Trophoblast cell (in vitro differentiated cells and primary cell): Measurements from ENCODE around the gene GYG2.
"Not testable (repeated sequence)": the region's sequence is repeated elsewhere in the genome, so short reads cannot be mapped to it uniquely, and the experiment has no call there.

Experiments
- DNase-seq, 2 donors: peaks; one replicate each; pipeline ENCODE4 v3.0.0-alpha.2; 2016
- H2AFZ ChIP-seq: 2 replicates; pipeline ENCODE4 v1.6.1; 2013; ENCODE audit warnings: low read length, moderate library complexity, mild to moderate bottlenecking; ENCODE audit not compliant: insufficient read depth, poor library complexity
- H2AK5ac ChIP-seq: 2 replicates; pipeline ENCODE4 v1.6.1; 2013; ENCODE audit warnings: mild to moderate bottlenecking, low read length
- H2BK120ac ChIP-seq: 2 replicates; pipeline ENCODE4 v1.6.1; 2013; ENCODE audit warnings: low read length, mild to moderate bottlenecking, moderate library complexity; ENCODE audit not compliant: insufficient read depth, poor library complexity
- H2BK12ac ChIP-seq: 2 replicates; pipeline ENCODE4 v1.6.1; 2013; ENCODE audit warnings: mild to moderate bottlenecking, low read length, moderate library complexity
- H2BK5ac ChIP-seq: 2 replicates; pipeline ENCODE4 v1.6.1; 2013; ENCODE audit warnings: low read length, low read depth, moderate library complexity, mild to moderate bottlenecking; ENCODE audit not compliant: poor library complexity
- H3K14ac ChIP-seq: 2 replicates; pipeline ENCODE4 v1.6.1; 2013; ENCODE audit warnings: mild to moderate bottlenecking, low read length
- H3K18ac ChIP-seq: 2 replicates; pipeline ENCODE4 v1.6.1; 2013; ENCODE audit warnings: mild to moderate bottlenecking, low read length
- H3K23ac ChIP-seq: 2 replicates; pipeline ENCODE4 v1.6.1; 2013; ENCODE audit warnings: low read length
- H3K27ac ChIP-seq: 2 replicates; pipeline ENCODE4 v1.5.1; 2013; ENCODE audit warnings: low read depth, mild to moderate bottlenecking, inconsistent platforms, low read length, moderate library complexity
- H3K27me3 ChIP-seq: 2 replicates; pipeline ENCODE4 v1.6.1; 2013; ENCODE audit warnings: inconsistent platforms, mild to moderate bottlenecking, low read length, moderate library complexity; ENCODE audit not compliant: insufficient read depth
- H3K36me3 ChIP-seq, 2 experiments: 1 replicate in 1 of 2; 2 replicates in 1 of 2; pipeline ENCODE4 v1.6.1; 2013; ENCODE audit warnings: low read length in 2 of 2, mild to moderate bottlenecking in 2 of 2, moderate library complexity in 1 of 2; ENCODE audit not compliant: insufficient read depth in 2 of 2, control insufficient read depth in 1 of 2
- H3K4ac ChIP-seq: 2 replicates; pipeline ENCODE4 v1.6.1; 2013; ENCODE audit warnings: low read depth, mild to moderate bottlenecking, low read length, moderate library complexity
- H3K4me1 ChIP-seq, 2 experiments: 1 replicate in 1 of 2; 2 replicates in 1 of 2; pipeline ENCODE4 v1.6.1; 2013; ENCODE audit warnings: low read length in 2 of 2, mild to moderate bottlenecking in 2 of 2, moderate library complexity in 1 of 2; ENCODE audit not compliant: insufficient read depth in 2 of 2, control insufficient read depth in 1 of 2
- H3K4me2 ChIP-seq: 2 replicates; pipeline ENCODE4 v1.6.1; 2013; ENCODE audit warnings: inconsistent platforms, mild to moderate bottlenecking, low read length, moderate library complexity
- H3K4me3 ChIP-seq: 2 replicates; pipeline ENCODE4 v1.5.1; 2013; ENCODE audit warnings: mild to moderate bottlenecking, low read depth, low read length, inconsistent platforms
- H3K79me1 ChIP-seq: one replicate; pipeline ENCODE4 v1.6.1; 2013; ENCODE audit warnings: low read length
- H3K79me2 ChIP-seq: 2 replicates; pipeline ENCODE4 v1.6.1; 2013; ENCODE audit warnings: low read length, mild to moderate bottlenecking; ENCODE audit not compliant: control insufficient read depth, insufficient read depth, poor library complexity
- H3K9ac ChIP-seq: 2 replicates; pipeline ENCODE4 v1.6.1; 2013; ENCODE audit warnings: mild to moderate bottlenecking, low read length
- H3K9me3 ChIP-seq: 2 replicates; pipeline ENCODE4 v1.6.1; 2013; ENCODE audit warnings: low read depth, mild to moderate bottlenecking, control low read depth, inconsistent platforms, low read length; ENCODE audit not compliant: insufficient read depth
- H4K12ac ChIP-seq: 2 replicates; pipeline ENCODE4 v1.6.1; 2013; ENCODE audit warnings: low read depth, mild to moderate bottlenecking, low read length, moderate library complexity
- H4K8ac ChIP-seq: 2 replicates; pipeline ENCODE4 v1.6.1; 2013; ENCODE audit warnings: low read depth, mild to moderate bottlenecking, low read length, moderate library complexity
- H4K91ac ChIP-seq: one replicate; pipeline ENCODE4 v1.6.1; 2013; ENCODE audit warnings: low read depth, mild to moderate bottlenecking, low read length, moderate library complexity
- WGBS: extraction: QIAGEN DNeasy Blood & Tissue Kit; methylation state at CpG from one replicate; pipeline ENCODE4 v1.1.7; 2013; ENCODE audit warnings: missing lambda C conversion rate; ENCODE audit not compliant: insufficient read length, insufficient coverage; ENCODE audit errors: extremely low coverage; 5-methylcytosine and 5-hydroxymethylcytosine counted together

The GYG2 gene

DNA sequence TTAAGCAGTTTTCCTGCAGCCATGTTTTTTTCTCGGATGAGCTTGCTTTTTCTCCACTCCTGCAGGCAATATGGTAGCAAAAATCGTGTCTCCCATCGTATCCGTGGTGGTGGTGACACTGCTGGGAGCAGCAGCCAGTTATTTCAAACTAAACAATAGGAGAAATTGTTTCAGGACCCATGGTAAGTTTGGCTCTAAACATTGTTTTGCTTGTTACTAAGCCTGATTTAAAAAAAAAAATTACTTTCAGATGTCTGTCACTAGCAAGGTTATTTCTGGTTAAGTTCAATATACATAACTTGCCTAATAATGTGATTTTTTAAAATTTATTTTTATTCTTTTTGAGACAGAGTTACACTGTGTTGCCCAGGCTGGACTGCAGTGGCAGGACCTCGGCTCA lies 17.5 kb upstream of the GYG2 start:
- no CpG with 5 or more reads among the region's 5 CpGs for WGBS
- H3K23ac ChIP-seq, result no peak overlapping the region
- no peak overlapping the region for H3K4me2 ChIP-seq

DNA sequence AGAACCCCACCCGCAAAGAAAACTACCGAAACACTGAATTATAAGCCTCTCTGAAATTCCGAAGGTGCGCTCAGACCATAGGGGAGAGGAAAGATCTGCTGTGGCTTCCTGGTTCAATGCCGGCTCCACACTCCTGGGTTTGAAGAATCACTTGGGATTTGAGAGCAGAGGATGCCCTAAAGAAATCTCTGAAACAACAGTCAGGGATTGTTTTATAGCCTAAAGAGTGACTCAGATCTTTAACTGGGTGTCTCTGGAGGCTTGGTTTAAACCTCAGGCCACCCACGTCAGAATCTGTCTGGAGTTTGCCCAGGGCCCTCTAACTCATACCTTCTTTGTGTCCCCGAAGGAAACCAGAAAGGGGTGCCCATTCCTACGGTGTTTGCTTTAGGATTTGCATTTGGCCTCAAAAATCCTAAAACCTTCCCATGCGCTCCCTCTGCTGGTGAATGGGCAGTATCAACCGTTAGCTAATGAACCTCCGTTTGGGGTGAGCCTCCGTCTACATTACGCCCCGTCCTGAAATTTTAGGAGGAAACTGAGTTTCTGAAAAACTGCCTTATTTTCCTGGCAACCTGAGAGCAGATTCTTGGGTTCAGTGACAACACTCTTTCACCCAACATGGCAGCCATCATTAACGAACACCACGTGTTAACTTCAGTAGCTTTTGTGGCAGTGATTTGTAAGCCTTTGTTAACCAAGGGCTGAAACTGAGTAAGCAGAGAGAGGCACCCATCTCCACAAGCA lies 16.4 kb upstream of the GYG2 start:
- not testable (repeated sequence) for H3K4me1 ChIP-seq, H3K23ac ChIP-seq, H3K14ac ChIP-seq, H3K9me3 ChIP-seq, H3K9ac ChIP-seq, H3K27me3 ChIP-seq, H2BK5ac ChIP-seq, H2AFZ ChIP-seq, H2AK5ac ChIP-seq, H3K79me2 ChIP-seq, H3K36me3 ChIP-seq, H4K12ac ChIP-seq, H3K79me1 ChIP-seq, H3K27ac ChIP-seq, H3K4me3 ChIP-seq, H2BK12ac ChIP-seq, H2BK120ac ChIP-seq, H3K4ac ChIP-seq, H3K18ac ChIP-seq
- DNase-seq, result peak in 1 of 2 donors; percentile 57
- WGBS, result no CpG with 5 or more reads among the region's 16 CpGs
- peak overlapping the region; percentile 73 for H4K8ac ChIP-seq
- peak overlapping the region; percentile 27 for H3K4me2 ChIP-seq
- H4K91ac ChIP-seq, result peak overlapping the region; percentile 14

More for the DNA sequence above, 17.5 kb upstream of the GYG2 start:
- no peak overlapping the region for H3K4ac ChIP-seq
- H3K4me1 ChIP-seq, result peaks cover 0 to 6% of the 10 kb centered on the region in 2 experiments
- H4K8ac ChIP-seq, result no peak overlapping the region
- H2AFZ ChIP-seq, result no peak overlapping the region
- H3K27me3 ChIP-seq, result no peaks in the 10 kb centered on the region
- no peaks in the 10 kb centered on the region for H3K36me3 ChIP-seq
- H4K91ac ChIP-seq, result no peak overlapping the region
- no peaks in the 10 kb centered on the region for H3K79me2 ChIP-seq
- no peak overlapping the region for H2BK120ac ChIP-seq
- no peak overlapping the region for H4K12ac ChIP-seq
- H3K27ac ChIP-seq, result no peak overlapping the region
- H3K14ac ChIP-seq, result no peak overlapping the region
- no peak overlapping the region for H3K9ac ChIP-seq
- H3K79me1 ChIP-seq, result no peaks in the 10 kb centered on the region
- H2BK5ac ChIP-seq, result no peak overlapping the region
- H3K9me3 ChIP-seq, result no peaks in the 10 kb centered on the region
- no peak for DNase-seq
- H3K18ac ChIP-seq, result no peak overlapping the region
- no peak overlapping the region for H3K4me3 ChIP-seq
- no peak overlapping the region for H2AK5ac ChIP-seq
- no peak overlapping the region for H2BK12ac ChIP-seq

DNA sequence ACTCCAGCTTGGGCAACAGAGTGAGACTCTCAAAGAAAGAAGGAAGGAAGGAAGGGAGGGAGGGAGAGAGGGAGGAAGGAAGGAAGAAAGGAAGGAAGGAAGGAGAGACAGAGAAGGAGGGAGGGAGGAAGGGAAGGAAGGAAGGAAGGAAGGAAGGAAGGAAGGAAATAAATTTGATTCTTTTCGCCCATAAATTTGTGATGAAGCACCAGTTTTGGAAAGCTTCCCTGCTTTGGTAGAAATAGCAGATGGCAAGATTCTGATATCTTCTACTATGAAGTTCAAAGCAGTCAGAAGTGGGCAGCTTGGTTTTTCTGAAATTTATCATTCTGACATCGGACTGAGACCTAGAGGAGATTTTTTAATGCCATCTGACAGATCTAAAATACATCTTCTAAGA lies 11.7 kb upstream of the GYG2 start:
- no peak overlapping the region for H3K4me2 ChIP-seq
- H2BK5ac ChIP-seq, result no peak overlapping the region
- H3K9me3 ChIP-seq, result no peaks in the 10 kb centered on the region
- no peak for DNase-seq
- H3K14ac ChIP-seq, result no peak overlapping the region
- H3K79me2 ChIP-seq, result no peaks in the 10 kb centered on the region
- H3K36me3 ChIP-seq, result no peaks in the 10 kb centered on the region
- H3K4me1 ChIP-seq, result peaks cover 0 to 3% of the 10 kb centered on the region in 2 experiments
- H3K4me3 ChIP-seq, result no peak overlapping the region
- H3K9ac ChIP-seq, result no peak overlapping the region
- H2BK120ac ChIP-seq, result no peak overlapping the region
- no peak overlapping the region for H2AFZ ChIP-seq
- no peak overlapping the region for H2BK12ac ChIP-seq
- H3K27me3 ChIP-seq, result no peaks in the 10 kb centered on the region
- no peak overlapping the region for H3K23ac ChIP-seq
- no peak overlapping the region for H2AK5ac ChIP-seq
- H4K8ac ChIP-seq, result no peak overlapping the region
- no peak overlapping the region for H3K18ac ChIP-seq
- H4K12ac ChIP-seq, result no peak overlapping the region
- H3K79me1 ChIP-seq, result no peaks in the 10 kb centered on the region
- no peak overlapping the region for H3K4ac ChIP-seq
- no CpG with 5 or more reads among the region's 2 CpGs for WGBS
- no peak overlapping the region for H4K91ac ChIP-seq
- no peak overlapping the region for H3K27ac ChIP-seq

DNA sequence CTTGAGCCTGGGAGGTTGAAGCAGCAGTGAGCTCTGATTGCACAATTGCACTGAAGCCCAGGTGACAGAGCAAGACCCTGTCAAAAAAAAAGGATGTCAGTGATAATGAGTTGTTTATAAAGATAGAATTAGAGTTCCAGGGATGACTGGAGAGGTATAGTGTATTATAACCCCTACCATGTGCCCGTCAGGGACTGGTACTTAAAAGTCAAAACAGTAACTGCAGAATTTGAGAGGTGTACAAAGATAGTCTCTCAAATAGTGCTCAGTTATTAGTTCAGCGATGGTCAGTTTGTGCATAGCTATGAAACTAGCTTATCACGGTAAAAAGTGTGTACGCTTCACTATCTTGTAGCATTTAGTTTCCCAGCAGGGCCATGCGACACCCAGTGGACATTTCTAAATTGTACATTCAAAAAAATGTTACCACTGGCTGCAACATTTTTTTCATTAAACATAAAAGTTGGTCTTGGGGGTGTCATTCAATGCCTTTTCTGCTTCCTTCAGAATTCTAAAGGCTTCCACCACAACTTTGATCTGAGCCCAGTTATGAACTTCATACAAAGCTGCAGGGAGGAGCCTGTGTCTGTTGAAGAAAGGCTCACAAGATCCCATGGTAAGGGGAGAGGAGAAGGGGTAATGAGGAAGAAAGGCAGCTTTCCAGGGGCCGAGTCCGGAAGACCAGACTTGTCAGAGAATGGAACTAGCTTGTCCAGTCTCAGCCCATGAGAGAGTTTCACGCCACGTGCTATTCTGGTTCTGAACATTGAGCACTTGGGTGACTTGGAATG lies 9.2 kb upstream of the GYG2 start:
- Histone ChIP-seq H3K27ac (no peak overlapping the region), H3K79me2 (no peaks in the 10 kb centered on the region), H3K4me1 (no peaks in the 10 kb centered on the region), H2BK12ac (no peak overlapping the region), H2BK5ac (no peak overlapping the region), H3K14ac (no peak overlapping the region), H3K4ac (no peak overlapping the region), H3K36me3 (no peaks in the 10 kb centered on the region), H3K27me3 (no peaks in the 10 kb centered on the region), H4K91ac (no peak overlapping the region), H2AFZ (no peak overlapping the region), H4K12ac (no peak overlapping the region), H3K18ac (no peak overlapping the region), H2AK5ac (no peak overlapping the region), H4K8ac (no peak overlapping the region), H3K79me1 (no peaks in the 10 kb centered on the region), H3K4me2 (no peak overlapping the region), H3K4me3 (no peak overlapping the region), H3K9me3 (no peaks in the 10 kb centered on the region), H2BK120ac (no peak overlapping the region), H3K23ac (no peak overlapping the region), H3K9ac (no peak overlapping the region)
- no CpG with 5 or more reads among the region's 9 CpGs for WGBS
- DNase-seq, result peak in 1 of 2 donors; percentile 67
